Measurements from ENCODE around the gene OR4D11. TPM values are rescaled to one million over a fixed set of nuclear protein-coding genes. Genes with fewer than 3 reads are reported as not detected.
"Not testable (repeated sequence)": the region's sequence is repeated elsewhere in the genome, so short reads cannot be mapped to it uniquely, and the experiment has no call there.

Gene OR4D11
- total RNA-seq, result not detected

DNA sequence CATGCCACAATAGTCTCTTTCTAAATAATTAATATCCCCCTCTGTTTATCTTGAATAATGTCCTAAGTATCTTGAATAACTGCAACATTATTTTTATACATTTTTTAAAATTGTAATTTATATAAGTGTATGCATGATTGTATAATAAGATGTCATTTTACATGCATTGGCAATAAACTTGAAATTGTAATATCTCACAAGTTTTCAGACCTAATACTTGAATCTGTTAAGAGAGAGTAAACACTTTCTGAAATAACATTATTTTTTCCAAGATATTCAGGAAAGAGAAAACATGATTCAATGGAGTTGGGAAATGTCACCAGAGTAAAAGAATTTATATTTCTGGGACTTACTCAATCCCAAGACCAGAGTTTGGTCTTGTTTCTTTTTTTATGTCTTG is at the start of gene OR4D11:
Gene OR4D11 (plus strand): TSS at position 301 of the 400 bp plus-strand sequence. CDS start 0 bp downstream, at position 301.
- ChIA-PET CTCF (no interaction called here), POLR2A (no interaction called here)

DNA sequence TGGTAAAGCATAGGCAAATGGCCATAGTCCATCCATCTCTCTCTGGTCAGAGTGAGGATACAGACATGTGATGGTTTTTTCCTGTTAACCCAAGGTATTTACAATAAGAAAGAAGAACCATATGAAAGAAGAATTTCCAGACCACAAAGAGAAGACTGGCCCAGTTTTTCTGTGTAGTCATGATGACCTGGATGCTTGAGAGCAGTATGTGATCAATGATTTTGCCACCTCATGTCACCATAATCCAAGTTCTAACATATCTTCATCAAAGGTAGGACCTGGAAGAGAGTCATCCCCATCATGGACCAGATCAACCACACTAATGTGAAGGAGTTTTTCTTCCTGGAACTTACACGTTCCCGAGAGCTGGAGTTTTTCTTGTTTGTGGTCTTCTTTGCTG is 46.7 kb upstream of the OR4D11 start, which contains the start of gene OR4D6:
Gene OR4D6 (plus strand): TSS at position 301 of the 400 bp plus-strand sequence. CDS start 0 bp downstream, at position 301.
- POLR2A ChIA-PET, result no interaction called here

GRCh38 chr11:59459916-59460315 is 43.5 kb upstream of the OR4D11 start:
- POLR2A ChIA-PET, result no interaction called here
- CTCF ChIA-PET, result no interaction called here

More for the DNA sequence above, 46.7 kb upstream of the OR4D11 start, which contains the start of gene OR4D6:
- CTCF ChIA-PET, result no interaction called here

GRCh38 chr11:59463190-59463641 is 40.2 kb upstream of the OR4D11 start:
- CTCF ChIA-PET, result no interaction called here
- POLR2A ChIA-PET, result no interaction called here

DNA sequence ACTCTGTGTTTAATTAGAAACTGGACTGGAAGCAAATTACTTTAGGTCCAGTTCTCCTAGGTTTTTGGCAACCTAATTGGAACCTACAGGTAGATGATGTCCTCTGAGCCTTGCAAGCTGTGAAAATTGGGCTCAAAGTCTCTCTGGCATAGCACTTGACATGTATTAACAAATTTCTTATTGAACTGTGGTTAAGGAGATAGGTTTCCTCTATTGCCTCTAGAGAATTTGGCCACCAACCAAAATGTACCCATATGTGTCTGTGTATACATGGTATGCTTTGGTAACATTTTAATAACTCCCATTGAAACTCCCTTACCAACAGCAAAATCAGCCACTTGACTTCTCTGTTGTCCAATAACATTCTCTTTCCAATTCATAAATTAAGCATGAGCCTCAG is 30.4 kb upstream of the OR4D11 start, which contains the start of gene OR4D10:
Gene OR4D10 (plus strand): TSS at position 301 of the 400 bp plus-strand sequence. CDS start 4,115 bp downstream, outside the sequence.
- ChIA-PET POLR2A (no interaction called here), CTCF (no interaction called here)

- ChIA-PET POLR2A (no interaction called here), CTCF (no interaction called here)
These were observed 28.2 kb upstream of the OR4D11 start for GRCh38 chr11:59475176-59475575.

DNA sequence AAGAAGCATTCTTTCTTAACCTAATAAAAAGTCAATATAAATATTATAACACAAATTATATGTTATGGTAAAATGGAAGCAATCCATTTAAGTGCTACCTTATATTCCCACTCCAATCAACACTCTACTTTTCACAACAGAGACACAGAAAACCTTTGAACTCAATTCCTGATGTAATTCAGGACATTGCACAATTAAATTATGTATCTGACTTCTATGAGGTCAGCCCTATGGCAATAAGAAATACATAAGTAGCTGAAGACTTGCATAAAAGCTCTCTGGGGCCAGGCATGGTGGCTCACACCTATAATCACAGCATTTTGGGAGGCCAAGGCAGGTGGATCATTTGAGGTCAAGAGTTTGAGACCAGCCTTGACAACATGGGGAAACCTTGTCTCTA is 23.5 kb upstream of the OR4D11 start:
- CTCF ChIA-PET, result no interaction called here

GRCh38 chr11:59480359-59480758 is 23.0 kb upstream of the OR4D11 start:
- ChIA-PET CTCF (no interaction called here), POLR2A (no interaction called here)

More for the DNA sequence above, 23.5 kb upstream of the OR4D11 start:
- POLR2A ChIA-PET, result no interaction called here

DNA sequence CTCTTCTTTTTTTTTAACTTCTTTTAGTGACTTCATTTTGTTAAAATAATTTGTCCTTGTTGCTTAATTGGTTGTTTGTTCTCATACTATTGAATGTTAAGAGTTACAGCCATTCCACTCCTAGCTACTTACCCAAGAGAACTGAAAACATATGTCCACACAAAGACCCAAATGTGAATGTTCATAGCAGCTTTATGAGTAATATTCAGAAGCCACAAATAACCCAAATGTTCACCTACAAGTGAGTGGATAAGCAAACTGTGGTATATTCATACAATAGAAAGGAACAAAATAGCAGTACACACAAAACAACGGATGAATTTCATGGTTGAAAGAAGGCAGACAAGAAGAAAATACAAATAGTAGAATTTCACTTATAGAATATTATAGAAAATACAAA is 1.4 kb upstream of the OR4D11 start:
- POLR2A ChIA-PET, result no interaction called here
- CTCF ChIA-PET, result no interaction called here

DNA sequence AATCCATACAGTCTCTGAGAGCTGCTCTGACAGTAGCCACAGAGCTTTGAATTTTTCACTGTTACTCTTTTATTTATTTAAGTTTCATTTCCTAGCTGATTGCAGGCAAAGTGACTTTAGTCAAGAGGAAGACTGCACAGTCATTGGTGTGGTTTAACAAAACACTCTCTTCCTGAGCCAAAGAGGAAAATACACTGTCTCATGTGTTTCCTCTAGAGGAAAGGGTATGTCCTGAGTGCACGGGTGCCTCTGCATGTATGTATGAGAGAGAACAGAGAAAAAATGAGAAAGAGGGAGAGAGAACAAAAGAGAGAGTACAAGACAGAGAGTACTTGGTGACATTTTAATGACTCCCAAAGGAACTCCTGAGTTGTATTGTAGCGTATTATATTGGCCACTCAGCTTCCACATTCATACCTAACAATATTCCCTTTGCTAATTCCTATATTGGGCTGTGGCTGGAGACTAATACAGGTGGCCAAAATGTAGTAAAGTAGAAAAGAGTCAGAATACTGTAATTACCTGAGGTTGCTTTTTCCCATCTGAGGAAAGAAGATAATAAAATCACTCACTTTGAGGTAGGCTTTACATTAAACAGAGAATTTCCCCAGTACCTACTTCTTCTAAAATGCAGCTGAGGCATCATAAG is 7.7 kb downstream of the OR4D11 start, which contains the start of gene OR4D9:
Gene OR4D9 (plus strand): TSS at position 599 of the 649 bp plus-strand sequence. CDS start 3,374 bp downstream, outside the sequence.
- CTCF ChIA-PET, result no interaction called here
- POLR2A ChIA-PET, result no interaction called here

DNA sequence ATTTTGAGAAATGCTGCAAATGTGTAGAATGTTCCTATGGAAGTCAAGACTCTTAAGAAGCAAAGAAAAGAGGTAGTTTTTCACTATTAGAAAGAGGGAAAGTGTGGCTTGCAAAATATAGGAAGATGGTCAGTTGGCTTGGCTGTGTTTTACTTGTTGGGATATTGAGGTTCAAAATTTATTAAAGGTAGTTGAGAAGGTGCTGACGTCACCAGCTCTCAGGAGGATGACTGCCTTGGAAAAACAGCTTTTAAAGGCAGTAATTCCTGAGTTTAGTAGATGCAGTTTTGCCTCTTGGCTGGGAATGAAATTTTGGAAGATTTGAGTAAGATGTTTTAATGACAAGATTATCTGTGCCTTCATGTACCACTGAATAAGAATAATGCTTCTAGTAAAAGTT is 8.3 kb downstream of the OR4D11 start:
- ChIA-PET CTCF (no interaction called here), POLR2A (no interaction called here)

- CTCF ChIA-PET, result not testable (repeated sequence)
These were observed 16.8 kb downstream of the OR4D11 start for GRCh38 chr11:59520139-59520538.

DNA sequence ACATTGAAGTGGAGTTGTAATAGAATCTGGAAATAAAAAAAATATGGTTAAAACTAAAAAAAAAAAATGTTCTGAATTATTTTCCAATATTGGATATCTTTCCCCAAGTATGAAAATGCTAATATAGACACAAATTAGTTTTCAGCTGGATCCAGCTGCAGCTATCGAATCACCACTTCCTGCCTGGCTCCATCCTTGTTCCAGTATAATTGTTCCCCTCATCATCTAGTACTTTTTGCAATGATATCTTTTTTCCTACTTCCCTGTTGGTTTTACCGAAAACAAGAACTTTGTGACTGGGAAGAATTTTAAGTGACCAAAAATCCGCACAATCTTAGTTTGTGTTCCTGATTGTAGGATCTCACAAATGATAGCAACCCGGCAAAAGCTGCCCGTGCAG is 17.4 kb downstream of the OR4D11 start:
- ChIA-PET CTCF (no interaction called here), POLR2A (no interaction called here)

More at GRCh38 chr11:59520139-59520538, 16.8 kb downstream of the OR4D11 start:
- POLR2A ChIA-PET, result not testable (repeated sequence)

- POLR2A ChIA-PET, result no interaction called here
- CTCF ChIA-PET, result no interaction called here
These were observed 20.2 kb downstream of the OR4D11 start for GRCh38 chr11:59523541-59523940.

DNA sequence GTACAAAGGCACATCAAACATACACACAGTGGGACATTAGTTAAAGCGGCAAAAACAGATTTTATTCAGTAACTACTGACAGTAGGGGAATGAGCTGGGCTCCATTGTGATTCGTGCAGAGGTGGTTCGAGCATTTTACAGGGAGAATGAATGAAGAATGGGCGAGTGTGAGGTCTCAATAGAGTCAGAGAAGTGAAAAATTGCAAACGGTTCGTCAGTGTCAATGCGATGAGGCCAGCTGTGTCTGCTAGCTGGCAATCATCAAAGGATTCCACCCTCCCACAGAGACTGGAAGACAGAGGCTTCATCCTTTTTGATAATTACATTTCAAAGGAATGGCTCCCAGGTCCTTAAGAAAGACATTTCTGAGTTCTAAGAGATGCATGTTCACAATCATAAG is 25.3 kb downstream of the OR4D11 start:
- ChIA-PET CTCF (interaction anchor here (1.1 kb wide), 1 partner anchor 9 kb away, joined by 3 read pairs; no protein-coding TSS in a partner anchor), POLR2A (no interaction called here)

DNA sequence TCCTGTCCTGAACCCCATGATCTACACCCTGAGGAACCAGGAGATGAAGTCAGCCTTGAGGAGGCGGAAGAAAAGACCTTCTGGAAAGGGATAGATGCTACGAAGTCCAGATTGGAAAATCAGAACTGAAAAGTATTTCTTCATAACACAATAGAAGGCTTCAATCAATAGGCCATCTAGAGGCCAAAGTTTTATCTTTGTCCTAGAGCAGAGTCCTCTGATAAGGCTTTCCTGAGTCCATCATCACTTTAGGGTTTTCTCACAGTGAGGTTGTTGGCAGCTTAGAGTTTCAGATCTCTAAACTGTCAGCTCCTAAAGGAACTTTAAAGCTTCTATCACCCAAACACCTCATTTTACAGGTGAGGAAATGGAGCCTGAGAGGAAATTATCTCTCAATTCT is 29.2 kb downstream of the OR4D11 start:
- ChIA-PET POLR2A (no interaction called here), CTCF (no interaction called here)

DNA sequence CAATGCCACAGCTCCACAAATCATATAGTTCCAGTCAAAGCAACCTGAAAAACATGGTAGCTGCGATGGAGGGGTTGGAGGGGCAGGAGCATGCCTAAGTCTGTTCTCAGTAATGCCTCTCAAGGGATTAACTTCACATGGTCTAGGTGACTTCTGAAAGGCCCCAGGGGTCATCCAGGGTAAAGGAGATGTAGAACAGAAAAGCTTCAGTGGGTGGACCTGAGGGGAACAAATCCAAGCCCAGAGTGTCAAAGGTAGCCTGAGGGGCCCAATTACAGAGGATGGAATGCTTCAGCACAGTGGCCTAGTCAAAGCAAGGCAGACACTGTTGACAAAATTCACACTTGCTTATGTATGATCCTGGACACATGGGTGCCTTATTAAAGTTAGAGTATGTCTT is 31.3 kb downstream of the OR4D11 start:
- ChIA-PET CTCF (interaction anchor here (1.4 kb wide), 1 partner anchor 31 kb away, joined by 3 read pairs; no protein-coding TSS in a partner anchor), POLR2A (no interaction called here)

- ChIA-PET POLR2A (no interaction called here), CTCF (no interaction called here)
These were observed 38.9 kb downstream of the OR4D11 start for GRCh38 chr11:59542142-59542810.

GRCh38 chr11:59543713-59544112 is 40.3 kb downstream of the OR4D11 start:
- CTCF ChIA-PET, POLR2A ChIA-PET: not testable (repeated sequence)

DNA sequence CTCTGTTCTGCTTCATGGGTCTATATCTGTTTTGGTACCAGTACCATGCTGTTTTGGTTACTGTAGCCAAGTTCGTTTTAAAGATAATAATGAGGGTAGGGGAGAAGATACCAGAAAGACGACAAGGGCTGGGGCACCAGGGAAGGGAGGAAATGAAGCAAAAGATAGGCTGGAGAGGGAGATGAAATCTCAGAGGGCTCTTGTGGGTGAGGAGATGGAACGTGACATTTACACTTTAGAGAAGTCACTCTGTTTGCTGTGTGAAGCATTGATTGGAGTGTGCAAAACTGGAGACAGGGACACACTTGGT is 41.4 kb downstream of the OR4D11 start:
- ChIA-PET POLR2A (no interaction called here), CTCF (no interaction called here)

GRCh38 chr11:59545179-59546020 is 42.0 kb downstream of the OR4D11 start:
- POLR2A ChIA-PET, result no interaction called here
- CTCF ChIA-PET, result no interaction called here
